Neural cell (in vitro differentiated cells): ENCODE results near the gene KRTAP7-1. TPM values are rescaled to one million over a fixed set of nuclear protein-coding genes. Genes with fewer than 3 reads are reported as not detected.

ENCODE experiments used
- H2AFZ ChIP-seq: fragments of 200-600, 300-800 bp; sonication (generic), shearing (Covaris generic); 2 replicates; pipeline ENCODE4 v1.6.0; 2014; ENCODE audit warnings: low read depth, mild to moderate bottlenecking, antibody characterized with exemption, low read length, moderate library complexity
- H3F3A ChIP-seq: fragments of 200-600 bp; shearing (Covaris generic); 2 replicates; pipeline ENCODE4 v1.6.1; 2016; ENCODE audit warnings: mild to moderate bottlenecking, moderate library complexity, mixed read lengths, antibody characterized with exemption, low read length; ENCODE audit not compliant: insufficient read depth, poor library complexity, severe bottlenecking
- H3K27ac ChIP-seq: fragments of 200-600, 300-800 bp; sonication (generic), shearing (Covaris generic); 2 replicates; pipeline ENCODE4 v1.5.1; 2014; ENCODE audit warnings: mild to moderate bottlenecking, low read length, moderate library complexity
- H3K27me3 ChIP-seq: fragments of 300-800, 200-600 bp; sonication (generic), shearing (Covaris generic); 2 replicates; pipeline ENCODE4 v1.6.0; 2014; ENCODE audit warnings: mild to moderate bottlenecking, low read depth, low read length, moderate library complexity; ENCODE audit not compliant: insufficient read depth
- H3K36me3 ChIP-seq: fragments of 300-800, 200-600 bp; sonication (generic), shearing (Covaris generic); 2 replicates; pipeline ENCODE4 v1.5.1; 2014; ENCODE audit warnings: mild to moderate bottlenecking, antibody characterized with exemption, low read length, moderate library complexity; ENCODE audit not compliant: insufficient read depth
- H3K4me2 ChIP-seq: fragments of 300-800, 200-600 bp; sonication (generic), shearing (Covaris generic); 2 replicates; pipeline ENCODE4 v1.6.0; 2014; ENCODE audit warnings: mild to moderate bottlenecking, low read length
- H3K4me3 ChIP-seq: fragments of 300-800, 200-600 bp; sonication (generic), shearing (Covaris generic); 2 replicates; pipeline ENCODE4 v1.5.1; 2014; ENCODE audit warnings: mild to moderate bottlenecking, low read length, moderate library complexity
- H3K79me2 ChIP-seq: fragments of 200-600 bp; shearing (Covaris generic); replicated peaks from 2 replicates; pipeline ENCODE4 v1.6.0; 2014; ENCODE audit warnings: mild to moderate bottlenecking, low read length, moderate library complexity; ENCODE audit not compliant: insufficient read depth
- H3K9ac ChIP-seq: fragments of 300-800, 200-600 bp; sonication (generic), shearing (Covaris generic); 2 replicates; pipeline ENCODE4 v1.6.1; 2016; ENCODE audit warnings: mild to moderate bottlenecking, low read length, mixed read lengths
- H3K9me2 ChIP-seq: fragments of 200-600 bp; shearing (Covaris generic); 2 replicates; pipeline ENCODE4 v1.6.1; 2016; ENCODE audit warnings: mild to moderate bottlenecking, low read length, mixed read lengths; ENCODE audit not compliant: insufficient read depth
- H3K9me3 ChIP-seq: fragments of 200-600, 300-800 bp; sonication (generic), shearing (Covaris generic); 2 replicates; pipeline ENCODE4 v1.6.1; 2016; ENCODE audit warnings: mild to moderate bottlenecking, mixed run types, low read length, moderate library complexity, mixed read lengths
- H4K20me1 ChIP-seq: fragments of 200-600 bp; shearing (Covaris generic); 2 replicates; pipeline ENCODE4 v1.6.1; 2016; ENCODE audit warnings: mild to moderate bottlenecking, mixed run types; ENCODE audit not compliant: insufficient read depth
- CTCF ChIP-seq: fragments of 450-650 bp; IDR thresholded peaks from 2 replicates; pipeline ENCODE4 v1.5.1; 2014; ENCODE audit warnings: antibody characterized with exemption, mild to moderate bottlenecking, moderate library complexity; ENCODE audit not compliant: poor library complexity, severe bottlenecking
- EP300 ChIP-seq: fragments of 450-650 bp; conservative IDR thresholded peaks from 2 replicates; pipeline ENCODE4 v1.6.1; 2014; ENCODE audit warnings: antibody characterized with exemption, mild to moderate bottlenecking, moderate library complexity; ENCODE audit not compliant: poor library complexity, severe bottlenecking
- EZH2 ChIP-seq: fragments of 200-600, 300-800 bp; shearing (Covaris generic), sonication (generic); IDR thresholded peaks from 2 replicates; pipeline ENCODE4 v1.6.1; 2014; ENCODE audit warnings: antibody characterized with exemption, low read length, borderline replicate concordance, mild to moderate bottlenecking; ENCODE audit not compliant: insufficient read depth, poor library complexity, severe bottlenecking
- MXI1 ChIP-seq: fragments of 450-650 bp; conservative IDR thresholded peaks from 2 replicates; pipeline ENCODE4 v1.6.1; 2014; ENCODE audit warnings: antibody characterized with exemption, mild to moderate bottlenecking; ENCODE audit not compliant: poor library complexity, severe bottlenecking
- POLR2AphosphoS5 ChIP-seq: IDR thresholded peaks from 2 replicates; pipeline ENCODE4 v1.6.1; 2012
- RAD21 ChIP-seq: fragments of 450-650 bp; conservative IDR thresholded peaks from 2 replicates; pipeline ENCODE4 v1.6.1; 2014; ENCODE audit warnings: antibody characterized with exemption, mild to moderate bottlenecking, moderate library complexity
- REST ChIP-seq: IDR thresholded peaks from 2 replicates; pipeline ENCODE4 v1.6.1; 2012; ENCODE audit warnings: borderline replicate concordance
- SMC3 ChIP-seq: fragments of 450-650 bp; conservative IDR thresholded peaks from 2 replicates; pipeline ENCODE4 v1.6.1; 2014; ENCODE audit warnings: antibody characterized with exemption, mild to moderate bottlenecking, moderate library complexity; ENCODE audit not compliant: poor library complexity
- TAF1 ChIP-seq: IDR thresholded peaks from 2 replicates; pipeline ENCODE4 v1.6.1; 2012; ENCODE audit warnings: low read depth
- polyA plus RNA-seq: library from polyadenylated mRNA; depleted of rRNA; stranded (reverse); fragments of >200 nt; gene quantifications from 2 replicates; pipeline ENCODE4 v1.2.3, GENCODE V29; 2014

The KRTAP7-1 gene
- polyA plus RNA-seq, 1 donor from 2014 or later, result not detected

- no peak for TF ChIP-seq MXI1
- no peak for TF ChIP-seq EZH2
- no peak for TF ChIP-seq REST
- no peak for TF ChIP-seq SMC3
- no peak for TF ChIP-seq RAD21
- TF ChIP-seq TAF1, result no peak
- TF ChIP-seq EP300, result no peak
- TF ChIP-seq CTCF, result no peak
- no peak for TF ChIP-seq POLR2AphosphoS5
- no peaks in the 10 kb centered on the region for H3K9me2 ChIP-seq
- no peaks in the 10 kb centered on the region for H3K27me3 ChIP-seq
- H3F3A ChIP-seq, result no peaks in the 10 kb centered on the region
- no peak overlapping the region for H3K27ac ChIP-seq
- no peak overlapping the region for H3K4me3 ChIP-seq
- no peaks in the 10 kb centered on the region for H4K20me1 ChIP-seq
- H3K36me3 ChIP-seq, result no peaks in the 10 kb centered on the region
- no peak overlapping the region for H3K4me2 ChIP-seq
- no peak overlapping the region for H2AFZ ChIP-seq
- no peak overlapping the region for H3K9ac ChIP-seq
- peaks cover 3% of the 10 kb centered on the region for H3K9me3 ChIP-seq
- no peaks in the 10 kb centered on the region for H3K79me2 ChIP-seq
Observed at GRCh38 chr21:30831194-30831765, 1.7 kb upstream of the KRTAP7-1 start.

GRCh38 chr21:30818837-30819610, 10.5 kb downstream of the KRTAP7-1 start:
- no peaks in the 10 kb centered on the region for H3K9me3 ChIP-seq
- no peaks in the 10 kb centered on the region for H3F3A ChIP-seq
- no peak overlapping the region for H3K4me3 ChIP-seq
- H3K27ac ChIP-seq, result no peak overlapping the region
- H4K20me1 ChIP-seq, result no peaks in the 10 kb centered on the region
- H3K4me2 ChIP-seq, result no peak overlapping the region
- no peaks in the 10 kb centered on the region for H3K36me3 ChIP-seq
- H3K27me3 ChIP-seq, result no peaks in the 10 kb centered on the region
- H3K79me2 ChIP-seq, result no peaks in the 10 kb centered on the region
- H3K9ac ChIP-seq, result no peak overlapping the region
- no peak for TF ChIP-seq RAD21
- no peak for TF ChIP-seq CTCF
- no peak for TF ChIP-seq EP300
- TF ChIP-seq TAF1, result no peak
- TF ChIP-seq SMC3, result no peak
- no peak for TF ChIP-seq EZH2
- TF ChIP-seq REST, result no peak
- no peak for TF ChIP-seq MXI1
- no peak for TF ChIP-seq POLR2AphosphoS5
- H3K9me2 ChIP-seq, result no peaks in the 10 kb centered on the region
- no peak overlapping the region for H2AFZ ChIP-seq
